Measurements from ENCODE around the gene MRTFB.
"Not testable (repeated sequence)": the region's sequence is repeated elsewhere in the genome, so short reads cannot be mapped to it uniquely, and the experiment has no call there.

MRTFB gene

DNA sequence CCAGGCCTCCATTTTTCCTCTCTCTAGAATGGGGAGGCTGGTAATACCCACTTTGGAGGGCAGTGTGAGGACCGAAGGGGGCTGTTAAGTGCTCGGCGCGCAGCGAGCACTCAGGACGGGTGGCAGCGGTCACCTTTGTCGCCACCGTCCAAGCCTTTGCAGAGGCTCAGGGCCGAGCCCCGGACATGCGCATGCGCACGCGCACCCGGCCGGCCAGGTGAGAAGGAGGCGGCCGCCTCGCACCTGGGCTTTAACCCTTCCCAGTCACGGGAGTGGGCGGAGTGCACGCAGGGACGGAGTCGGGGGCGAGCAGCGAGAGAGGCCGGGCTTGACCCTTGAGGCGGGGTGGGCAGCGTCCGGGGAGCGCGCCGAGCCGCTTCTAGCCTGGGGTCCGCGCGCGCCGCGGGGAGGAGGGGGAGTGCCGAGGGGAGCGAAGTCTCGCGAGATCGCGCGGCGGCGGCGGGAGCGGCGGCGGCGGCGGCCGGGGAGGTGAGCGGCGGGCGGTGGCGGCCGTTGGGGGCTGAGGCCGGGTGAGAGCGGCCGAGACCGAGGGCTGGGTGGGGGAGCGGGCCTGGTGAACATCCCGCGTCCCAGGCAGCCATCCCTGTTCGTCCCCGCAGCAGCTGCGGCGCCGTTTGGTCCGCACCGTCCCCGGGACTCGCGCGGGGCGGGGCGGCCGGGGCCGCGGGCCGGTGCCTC is at the start of gene MRTFB:
Gene MRTFB (plus strand): TSS at position 443 of the 699 bp plus-strand sequence. CDS start 69,288 bp downstream, outside the sequence.
- DNase-seq = peak; percentile 86

DNA sequence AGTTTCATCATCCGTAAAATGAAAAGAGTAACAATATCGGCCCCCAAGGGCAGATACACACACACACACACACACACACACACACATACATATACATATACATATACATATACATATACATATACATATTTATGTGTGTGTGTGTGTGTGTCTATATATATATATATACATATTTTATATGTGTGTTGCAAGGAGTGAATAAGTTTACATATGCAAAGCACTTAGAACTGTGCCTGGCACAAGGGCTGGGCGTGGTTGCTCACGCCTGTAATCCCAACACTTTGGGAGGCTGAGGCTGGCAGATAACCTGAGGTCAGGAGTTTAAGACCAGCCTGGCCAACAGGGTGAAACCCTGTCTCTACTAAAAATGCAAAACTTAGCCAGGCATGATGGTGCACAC is 47.6 kb upstream of the MRTFB start:
- DNase-seq = not testable (repeated sequence)

- no peak for DNase-seq
Observed at GRCh38 chr16:14024283-14024682, 46.8 kb upstream of the MRTFB start.

- no peak for DNase-seq
Observed at GRCh38 chr16:14026572-14027285, 44.4 kb upstream of the MRTFB start.

- no peak for DNase-seq
Observed at GRCh38 chr16:14028202-14028601, 42.9 kb upstream of the MRTFB start.

DNA sequence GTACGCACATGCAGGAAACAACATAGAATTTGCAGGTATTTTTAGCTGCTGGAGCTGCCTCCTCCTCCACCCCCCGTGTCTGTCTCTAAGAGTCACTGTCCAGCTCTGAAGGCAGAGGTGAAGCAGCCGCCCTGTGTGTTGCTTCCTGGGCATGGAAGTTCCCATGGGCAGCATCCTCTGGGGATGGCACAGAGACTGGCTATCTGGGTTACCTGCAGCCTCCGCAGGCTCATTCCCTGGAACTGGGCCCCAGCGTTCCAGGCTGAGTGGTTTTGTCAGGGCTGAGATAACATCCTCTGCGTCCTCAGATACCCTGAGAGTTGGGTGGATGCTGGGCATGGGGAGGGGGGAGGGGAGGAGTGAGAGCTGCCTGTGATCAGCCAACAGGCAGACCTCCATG is 41.5 kb upstream of the MRTFB start:
- DNase-seq = no peak

GRCh38 chr16:14035092-14035491 is 36.0 kb upstream of the MRTFB start:
- no peak for DNase-seq

DNA sequence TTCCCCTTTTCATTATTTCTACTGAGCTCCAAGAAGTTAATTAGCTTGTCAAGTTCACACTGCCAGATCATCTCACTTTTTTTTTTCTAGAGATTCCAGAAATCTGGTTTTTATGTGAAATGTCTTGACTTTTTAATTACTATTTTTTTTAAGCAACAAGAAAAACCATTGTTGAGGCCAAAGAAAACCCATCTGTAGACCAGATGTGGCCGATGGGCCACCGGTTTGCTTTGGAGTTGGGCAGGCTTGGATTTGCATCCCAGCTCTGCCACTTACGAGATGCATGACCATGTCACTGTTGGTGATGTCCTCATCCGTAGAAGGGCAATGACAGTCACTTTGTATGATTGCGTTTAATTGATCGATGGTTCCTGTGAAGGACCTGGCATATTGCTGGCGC is 34.2 kb upstream of the MRTFB start:
- no peak for DNase-seq

GRCh38 chr16:14037960-14038359 is 33.2 kb upstream of the MRTFB start:
- DNase-seq = no peak

- DNase-seq = no peak
Observed at GRCh38 chr16:14041164-14041563, 30.0 kb upstream of the MRTFB start.

DNA sequence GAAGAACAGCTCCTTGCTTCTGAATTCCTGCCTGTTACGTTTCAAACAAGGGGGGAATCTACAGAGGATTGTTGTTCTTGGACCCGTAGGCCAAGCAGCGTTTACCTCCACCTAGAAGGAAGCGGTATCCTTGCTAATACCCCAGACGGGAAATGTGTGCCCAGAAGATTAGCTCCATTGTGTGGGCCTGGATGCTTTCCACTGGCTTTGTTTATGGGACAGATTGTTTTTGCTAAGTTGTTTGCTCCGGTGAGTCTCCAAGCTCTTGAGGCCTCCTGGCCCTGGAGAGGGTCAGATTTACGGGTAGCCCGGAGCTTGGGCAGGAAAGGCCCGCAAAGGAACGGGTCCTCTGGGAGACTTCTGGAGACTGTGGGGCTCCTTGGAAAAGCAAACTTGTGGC is 28.4 kb upstream of the MRTFB start:
- DNase-seq = no peak

DNA sequence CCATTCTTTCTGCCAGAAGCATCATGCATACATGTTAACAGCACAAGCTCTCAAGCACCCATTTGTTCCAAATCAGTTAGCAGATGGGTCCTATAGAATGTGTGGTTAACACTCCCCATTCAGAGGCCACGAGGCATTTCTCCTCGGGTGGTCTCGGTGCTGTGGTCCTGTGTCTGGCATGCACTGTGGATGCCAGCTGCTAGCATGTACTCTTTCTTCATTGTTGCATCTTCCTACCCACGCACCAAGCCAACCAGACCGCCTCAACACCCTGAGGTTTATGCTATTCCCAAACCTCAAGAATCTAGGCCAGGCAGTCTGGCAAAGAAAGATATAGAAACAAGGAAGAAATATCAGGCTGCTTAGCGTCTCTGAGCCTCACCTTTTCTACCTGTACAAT is 27.8 kb upstream of the MRTFB start:
- no peak for DNase-seq

- no peak for DNase-seq
Observed at GRCh38 chr16:14043793-14044192, 27.3 kb upstream of the MRTFB start.

GRCh38 chr16:14047121-14047859 is 23.8 kb upstream of the MRTFB start:
- not testable (repeated sequence) for DNase-seq

GRCh38 chr16:14050291-14051027 is 20.7 kb upstream of the MRTFB start:
- no peak for DNase-seq

GRCh38 chr16:14051103-14051729 is 19.9 kb upstream of the MRTFB start:
- no peak for DNase-seq

- DNase-seq = no peak
Observed at GRCh38 chr16:14056970-14057369, 14.1 kb upstream of the MRTFB start.

- DNase-seq = no peak
Observed at GRCh38 chr16:14057878-14058382, 13.2 kb upstream of the MRTFB start.

- no peak for DNase-seq
Observed at GRCh38 chr16:14061732-14062259, 9.3 kb upstream of the MRTFB start.

DNA sequence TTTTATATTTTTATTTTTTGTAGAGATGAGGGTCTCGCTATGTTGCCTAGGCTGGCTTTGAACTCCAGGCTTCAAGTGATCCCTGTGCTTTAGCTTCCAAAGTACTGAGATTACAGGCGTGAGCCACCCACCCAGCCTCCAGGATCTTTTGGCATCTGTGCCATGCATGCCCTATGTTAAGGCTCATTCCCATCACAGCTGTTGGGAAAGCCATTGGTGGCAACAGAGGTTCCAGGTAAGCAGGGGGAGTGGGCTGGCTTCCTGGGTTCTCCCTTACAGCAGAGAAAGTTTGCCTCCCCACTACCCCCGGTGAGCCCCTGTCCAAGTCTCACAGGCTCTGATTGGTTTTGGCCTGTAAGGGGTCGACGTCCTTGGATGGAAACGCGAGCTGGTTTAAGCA is 8.9 kb upstream of the MRTFB start:
- DNase-seq = no peak

DNA sequence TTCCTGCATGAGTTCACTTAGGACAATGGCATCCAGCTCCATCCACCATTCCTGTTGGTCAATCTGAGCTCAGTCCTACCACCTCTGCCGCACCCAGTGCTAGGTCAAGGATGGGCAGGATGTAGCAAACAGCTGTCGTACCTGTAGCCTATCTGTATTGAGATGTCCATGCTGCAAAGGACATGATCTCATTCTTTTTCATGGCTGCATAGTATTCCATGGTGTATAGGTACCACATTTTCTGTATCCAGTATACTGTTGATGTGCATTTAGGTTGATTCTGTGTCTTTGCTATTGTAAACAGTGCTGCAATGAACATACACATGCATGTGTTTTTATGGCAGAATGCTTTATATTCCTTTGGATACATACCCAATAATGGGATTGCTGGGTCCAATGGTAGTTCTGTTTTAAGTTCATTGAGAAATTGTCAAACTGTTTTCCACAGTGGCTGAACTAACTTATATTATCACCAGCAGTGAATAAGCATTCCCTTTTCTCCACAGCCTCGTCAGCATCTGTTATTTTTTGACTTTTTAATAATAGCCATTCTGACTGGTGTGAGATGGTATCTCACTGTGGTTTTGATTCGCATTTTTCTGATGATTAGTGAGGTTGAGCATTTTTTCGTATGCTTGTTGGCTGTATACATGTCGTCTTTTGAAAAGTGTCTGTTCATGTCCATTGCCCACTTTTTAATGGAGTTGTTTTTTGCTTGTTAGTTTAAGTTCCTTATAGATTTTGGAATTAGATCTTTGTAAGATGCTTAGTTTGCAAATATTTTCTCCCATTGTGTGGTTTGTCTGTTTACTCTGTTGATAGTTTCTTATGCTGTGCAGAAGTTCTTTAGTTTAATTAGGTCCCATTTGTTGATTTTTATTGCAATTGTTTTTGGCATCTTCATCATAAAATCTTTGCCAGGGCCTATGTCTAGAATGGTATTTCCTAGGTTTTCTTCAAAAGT is 7.2 kb upstream of the MRTFB start:
- no peak for DNase-seq
